HEK293T (cell line): ENCODE measurements around the gene VASH1.

Experiments
- CTCF ChIA-PET: fragments of 350-600 bp; formaldehyde crosslinking; extraction: SDS; loops from one replicate; lab custom pipeline; 2021; ENCODE audit warnings: antibody characterized with exemption, inconsistent platforms; lab: Yijun Ruan, JAX
- POLR2A ChIA-PET: fragments of 350-600 bp; formaldehyde crosslinking; extraction: SDS; loops from one replicate; lab custom pipeline; 2020; ENCODE audit warnings: antibody characterized with exemption, inconsistent platforms; lab: Yijun Ruan, JAX
- DNase-seq: peaks from one replicate; pipeline ENCODE4 v3.0.0; 2012; ENCODE audit warnings: mixed read lengths; ENCODE audit errors: extremely low spot score
- ARNT ChIP-seq: fragments of 450-650 bp; IDR thresholded peaks from 2 replicates; pipeline ENCODE4 v1.6.1; 2017; ENCODE audit warnings: mild to moderate bottlenecking
- BHLHE40 ChIP-seq: fragments of 450-650 bp; IDR thresholded peaks from 2 replicates; pipeline ENCODE4 v1.6.1; 2016; ENCODE audit warnings: mild to moderate bottlenecking, moderate library complexity, borderline replicate concordance
- CTBP1 ChIP-seq: fragments of 450-650 bp; IDR thresholded peaks from 2 replicates; pipeline ENCODE4 v1.6.1; 2016; ENCODE audit warnings: borderline replicate concordance
- ELF4 ChIP-seq: fragments of 450-650 bp; IDR thresholded peaks from 2 replicates; pipeline ENCODE4 v1.6.1; 2017; ENCODE audit warnings: antibody characterized with exemption
- FOXA1 ChIP-seq: fragments of 450-650 bp; IDR thresholded peaks from 2 replicates; pipeline ENCODE4 v1.6.1; 2016; ENCODE audit warnings: mild to moderate bottlenecking
- FOXK2 ChIP-seq: fragments of 450-650 bp; IDR thresholded peaks from 2 replicates; pipeline ENCODE4 v1.6.1; 2016; ENCODE audit warnings: mild to moderate bottlenecking
- FOXM1 ChIP-seq: fragments of 450-650 bp; IDR thresholded peaks from 2 replicates; pipeline ENCODE4 v1.6.1; 2017; ENCODE audit warnings: mild to moderate bottlenecking, borderline replicate concordance
- HDGF ChIP-seq: fragments of 450-650 bp; IDR thresholded peaks from 2 replicates; pipeline ENCODE4 v1.6.1; 2017; ENCODE audit warnings: antibody characterized with exemption, borderline replicate concordance
- L3MBTL2 ChIP-seq: fragments of 450-650 bp; conservative IDR thresholded peaks from 2 replicates; pipeline ENCODE4 v1.6.1; 2016; ENCODE audit warnings: mild to moderate bottlenecking
- LEF1 ChIP-seq: fragments of 450-650 bp; IDR thresholded peaks from 2 replicates; pipeline ENCODE4 v1.6.1; 2017; ENCODE audit warnings: mild to moderate bottlenecking, borderline replicate concordance
- NFRKB ChIP-seq: fragments of 450-650 bp; IDR thresholded peaks from 2 replicates; pipeline ENCODE4 v1.6.1; 2016; ENCODE audit warnings: mild to moderate bottlenecking, moderate library complexity
- SP1 ChIP-seq: fragments of 450-650 bp; IDR thresholded peaks from 2 replicates; pipeline ENCODE4 v1.6.1; 2017
- SUZ12 ChIP-seq: fragments of 450-650 bp; IDR thresholded peaks from 2 replicates; pipeline ENCODE4 v1.6.1; 2016; ENCODE audit warnings: mild to moderate bottlenecking
- TARDBP ChIP-seq: fragments of 450-650 bp; IDR thresholded peaks from 2 replicates; pipeline ENCODE4 v1.6.1; 2016
- ZNF384 ChIP-seq: fragments of 450-650 bp; IDR thresholded peaks from 2 replicates; pipeline ENCODE4 v1.6.1; 2016
- TF ChIP-seq, protein P1 (sequence below): fragments of 450-650 bp; IDR thresholded peaks from 2 replicates; pipeline ENCODE4 v1.6.1; 2016

The VASH1 gene

DNA sequence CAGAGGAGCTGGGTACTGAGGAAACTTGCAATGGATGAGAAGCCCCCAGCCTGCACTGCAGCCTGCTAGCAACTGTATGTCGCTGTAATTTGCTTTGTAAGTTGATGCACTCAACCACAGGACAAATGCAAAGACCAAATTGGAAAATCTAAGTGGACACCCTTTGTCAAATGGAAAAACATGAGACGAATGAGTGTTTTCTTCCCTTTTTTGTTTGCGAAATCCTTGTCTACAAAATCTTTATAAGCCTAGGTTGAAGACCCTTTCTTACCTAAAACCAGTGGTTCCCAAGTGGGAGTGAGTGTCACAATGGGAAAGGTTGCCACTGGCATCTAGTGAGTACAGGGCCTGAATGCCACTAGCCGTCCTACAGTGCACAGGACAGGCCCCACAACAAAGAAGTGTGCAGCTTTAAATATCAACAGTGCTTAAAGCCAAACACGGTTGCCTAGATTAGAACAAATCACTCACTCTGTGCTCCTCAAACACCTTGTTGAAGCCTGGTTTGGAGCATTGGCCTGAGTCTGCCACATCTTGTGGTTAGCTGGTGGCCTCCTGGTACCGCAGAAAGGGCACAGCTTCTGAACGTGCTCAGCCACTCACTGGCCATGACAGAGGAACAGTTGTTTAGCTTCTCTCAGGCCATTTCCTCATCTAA is 7.6 kb upstream of the VASH1 start:
- ChIA-PET POLR2A (no interaction called here), CTCF (no interaction called here)
- TF ChIP-seq NFRKB, result no peak
- TF ChIP-seq FOXA1, result no peak
- no peak for TF ChIP-seq ARNT
- no peak for TF ChIP-seq SP1
- TF ChIP-seq FOXM1, result no peak
- TF ChIP-seq ELF4, result no peak
- no peak for DNase-seq

DNA sequence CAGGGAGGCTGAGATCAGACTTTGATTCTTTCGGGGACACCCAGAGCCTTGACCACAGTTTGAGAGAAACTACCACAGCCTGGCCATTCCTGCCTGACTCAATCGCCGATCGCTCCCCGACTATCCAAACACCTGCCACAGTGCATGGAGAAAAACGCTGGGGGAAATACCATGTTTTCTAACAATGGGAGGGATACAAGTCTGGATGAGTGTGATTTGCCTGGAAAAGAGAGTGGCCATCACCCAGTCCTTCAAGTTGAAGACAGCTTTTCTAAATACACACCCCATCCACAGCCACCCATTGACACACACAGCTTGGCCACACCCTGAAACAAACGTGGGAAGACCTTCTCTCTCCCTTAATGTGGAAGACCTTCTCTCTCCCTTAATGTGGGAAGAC is 6.7 kb upstream of the VASH1 start:
- CTCF ChIA-PET, result no interaction called here
- TF ChIP-seq TARDBP (no peak), FOXA1 (no peak), FOXK2 (no peak), SP1 (no peak), SUZ12 (no peak), HDGF (no peak), NFRKB (no peak), ZNF384 (no peak), CTBP1 (no peak), FOXM1 (no peak), ELF4 (no peak), BHLHE40 (no peak), ARNT (no peak), LEF1 (no peak), L3MBTL2 (no peak)
- TF ChIP-seq, protein P1, sequence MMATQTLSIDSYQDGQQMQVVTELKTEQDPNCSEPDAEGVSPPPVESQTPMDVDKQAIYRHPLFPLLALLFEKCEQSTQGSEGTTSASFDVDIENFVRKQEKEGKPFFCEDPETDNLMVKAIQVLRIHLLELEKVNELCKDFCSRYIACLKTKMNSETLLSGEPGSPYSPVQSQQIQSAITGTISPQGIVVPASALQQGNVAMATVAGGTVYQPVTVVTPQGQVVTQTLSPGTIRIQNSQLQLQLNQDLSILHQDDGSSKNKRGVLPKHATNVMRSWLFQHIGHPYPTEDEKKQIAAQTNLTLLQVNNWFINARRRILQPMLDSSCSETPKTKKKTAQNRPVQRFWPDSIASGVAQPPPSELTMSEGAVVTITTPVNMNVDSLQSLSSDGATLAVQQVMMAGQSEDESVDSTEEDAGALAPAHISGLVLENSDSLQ, result no peak
- POLR2A ChIA-PET, result no interaction called here
- DNase-seq, result no peak

DNA sequence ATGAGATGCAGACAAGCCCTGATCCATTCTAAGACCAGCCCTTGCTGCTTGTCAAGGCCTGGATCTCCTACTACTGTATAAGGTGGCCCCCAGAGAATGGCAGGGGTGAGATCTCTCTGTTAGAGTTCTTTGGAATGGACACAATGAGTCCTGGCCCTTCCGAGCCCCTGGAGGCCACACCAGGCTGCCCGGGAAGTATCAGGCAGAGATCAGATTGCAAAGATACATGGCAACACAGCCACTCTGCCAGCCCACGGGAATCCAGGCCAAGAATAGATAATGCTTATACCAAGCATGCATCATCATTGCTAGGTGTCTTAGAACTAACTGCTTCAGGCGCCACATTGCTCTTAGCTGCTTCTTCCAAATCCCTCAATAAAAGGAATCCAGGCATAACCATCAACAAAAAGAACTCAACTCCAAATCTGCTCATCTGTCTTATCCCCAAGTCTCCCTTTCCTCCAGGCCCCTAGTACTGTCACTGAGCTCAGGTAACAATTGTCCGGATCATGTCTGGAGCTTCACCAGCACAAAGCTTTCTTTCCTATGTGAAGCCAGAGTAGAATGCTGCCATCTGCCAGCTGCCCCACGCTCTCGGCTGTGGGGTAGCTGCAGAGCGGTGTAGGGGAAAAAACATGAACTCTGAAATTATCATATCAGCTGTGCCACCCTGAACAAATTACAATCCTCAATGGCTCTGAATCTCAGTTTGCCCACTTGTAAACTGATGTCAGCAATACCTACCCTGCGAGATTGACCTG is 5.5 kb upstream of the VASH1 start:
- DNase-seq, result no peak
- ChIA-PET POLR2A (no interaction called here), CTCF (interaction anchor here (0.9 kb wide), 1 partner anchor 29 kb away, joined by 3 read pairs; no protein-coding TSS in a partner anchor)
- no peak for TF ChIP-seq FOXK2
- no peak for TF ChIP-seq ARNT
- TF ChIP-seq CTBP1, result no peak
- no peak for TF ChIP-seq SP1

DNA sequence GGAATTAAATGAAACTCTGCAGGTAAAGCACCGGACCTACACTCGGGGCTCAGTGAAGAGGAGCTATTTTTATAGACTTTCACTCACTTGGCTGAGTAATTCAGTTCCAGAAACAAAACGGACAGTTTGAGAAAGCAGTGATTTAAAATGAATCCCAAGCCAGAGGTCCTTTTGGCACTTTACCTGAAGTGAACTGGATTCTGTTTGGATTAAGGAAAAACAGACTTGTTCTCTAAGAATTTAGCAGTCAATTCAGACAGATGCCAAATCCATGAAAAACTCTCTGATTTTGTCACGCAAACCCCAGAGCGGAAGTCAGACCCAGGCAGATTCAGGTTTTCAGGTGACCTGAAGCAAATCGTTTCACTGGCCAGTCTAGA is 4.9 kb upstream of the VASH1 start:
- ChIA-PET CTCF (interaction anchor here (0.9 kb wide), 1 partner anchor 29 kb away, joined by 3 read pairs; no protein-coding TSS in a partner anchor), POLR2A (no interaction called here)
- DNase-seq, result no peak
- no peak for TF ChIP-seq FOXK2
- TF ChIP-seq CTBP1, result no peak
- TF ChIP-seq TARDBP, result no peak
- TF ChIP-seq NFRKB, result no peak
- TF ChIP-seq ZNF384, result no peak

DNA sequence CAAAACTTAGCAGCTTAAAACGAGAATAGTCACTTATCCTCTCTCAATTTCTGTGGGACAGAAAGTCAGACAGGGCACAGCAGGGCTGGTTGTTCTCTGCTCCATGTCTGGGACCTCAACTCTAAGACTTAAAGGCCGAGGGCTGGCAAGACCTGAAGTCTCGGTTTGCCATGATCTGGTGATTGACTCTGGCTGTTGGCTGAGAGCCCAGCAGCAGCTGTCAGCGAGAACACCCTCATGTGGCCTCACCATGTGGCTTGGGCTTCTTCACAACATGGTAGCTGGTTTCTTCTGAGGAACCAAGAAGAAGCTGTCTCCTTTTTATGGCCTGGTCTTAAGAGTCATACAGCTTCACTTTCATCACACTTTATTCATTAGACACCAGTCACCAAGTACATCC is 1.7 kb upstream of the VASH1 start:
- CTCF ChIA-PET, result interaction anchor here (0.9 to 1.9 kb wide), 4 partner anchors 9 to 50 kb away, joined by 3 to 6 read pairs (median 4); no protein-coding TSS in a partner anchor
- DNase-seq, result no peak
- TF ChIP-seq ZNF384, result no peak
- no peak for TF ChIP-seq FOXA1
- no peak for TF ChIP-seq LEF1
- TF ChIP-seq HDGF, result no peak
- no peak for TF ChIP-seq FOXM1
- no peak for TF ChIP-seq SP1
- TF ChIP-seq CTBP1, result no peak
- no peak for TF ChIP-seq TARDBP
- TF ChIP-seq BHLHE40, result no peak
- TF ChIP-seq FOXK2, result no peak
- no peak for TF ChIP-seq L3MBTL2
- no peak for TF ChIP-seq NFRKB
- TF ChIP-seq ELF4, result no peak
- POLR2A ChIA-PET, result interaction anchor here (1.3 kb wide), 1 partner anchor 53 kb away, joined by 3 read pairs; the partner anchor contains the start of gene ANGEL1

DNA sequence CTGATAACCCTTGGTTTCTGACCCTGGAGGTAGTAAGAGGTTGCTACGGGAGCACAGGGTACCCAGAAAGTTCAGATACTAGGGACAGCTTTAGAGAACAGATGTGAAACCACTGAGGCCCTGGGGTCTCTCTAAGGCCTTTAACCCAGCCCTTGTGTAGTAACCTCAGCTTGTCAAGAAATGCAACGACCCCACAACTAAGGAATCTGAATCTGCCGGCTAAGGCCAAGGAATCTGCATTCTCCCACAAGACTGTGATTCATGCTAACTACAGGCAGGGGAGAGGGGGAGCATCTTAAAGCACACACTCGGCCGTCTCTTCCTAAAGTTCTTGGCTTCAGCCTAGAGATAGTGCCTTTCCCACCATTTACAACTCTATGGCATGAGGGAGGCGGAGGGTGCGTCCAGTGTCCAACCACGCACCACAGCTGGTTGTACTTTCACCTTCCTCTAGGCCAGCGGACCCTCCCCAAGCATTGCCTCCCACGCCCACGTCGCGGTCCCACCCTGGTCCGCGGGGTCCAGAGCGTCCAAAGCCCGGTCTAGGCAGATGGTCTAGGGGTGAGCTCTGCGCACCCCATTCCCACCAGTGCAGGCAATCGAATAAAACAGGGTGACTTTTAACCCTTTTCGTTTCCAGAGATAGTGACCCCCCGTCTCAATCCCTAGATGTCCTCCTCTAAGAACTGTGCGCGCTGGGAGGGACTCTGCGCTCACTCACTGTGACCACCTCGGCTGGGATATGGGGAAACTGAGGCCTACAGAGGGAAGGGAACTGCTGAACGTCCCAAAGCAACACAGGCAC is 735 bp upstream of the VASH1 start:
- ChIA-PET CTCF (interaction anchor here (0.9 to 1.9 kb wide), 4 partner anchors 8 to 50 kb away, joined by 3 to 6 read pairs (median 4); no protein-coding TSS in a partner anchor), POLR2A (interaction anchor here (1.3 to 1.6 kb wide), 2 partner anchors 11 to 52 kb away, joined by 3 to 6 read pairs; partner anchors contain the start of gene ANGEL1)
- no peak for DNase-seq
- TF ChIP-seq CTBP1, result no peak
- no peak for TF ChIP-seq FOXK2
- no peak for TF ChIP-seq FOXM1
- TF ChIP-seq TARDBP, result no peak
- TF ChIP-seq ZNF384, result no peak
- TF ChIP-seq FOXA1, result no peak
- TF ChIP-seq, protein P1, result no peak
- no peak for TF ChIP-seq BHLHE40
- no peak for TF ChIP-seq SUZ12
- no peak for TF ChIP-seq ELF4
- TF ChIP-seq LEF1, result no peak
- TF ChIP-seq ARNT, result no peak
- no peak for TF ChIP-seq SP1
